ENCODE results near the gene GLRX.

GRCh38 chr5:95797301-95797700, 25.2 kb downstream of the GLRX start:
- no peak for TF ChIP-seq CTCF (IDR thresholded peaks at IDR 0.05)
- no peak for TF ChIP-seq POLR2A (IDR thresholded peaks at IDR 0.05)
- TF ChIP-seq POLR2AphosphoS5 (IDR thresholded peaks at IDR 0.05): no peak

Data from suprapubic skin (tissue), 4 donors.